HG02884 (cell line): ENCODE measurements around the gene SATB1.
"Not testable (repeated sequence)": the region's sequence is repeated elsewhere in the genome, so short reads cannot be mapped to it uniquely, and the experiment has no call there.

Experiments
- ATAC-seq: cut with Tn5 transposase; IDR thresholded peaks from one replicate; pipeline ENCODE4 v1.9.1; 2021; ENCODE audit warnings: mild to moderate bottlenecking, moderate library complexity; ENCODE audit not compliant: unreplicated experiment

SATB1 gene

GRCh38 chr3:18355832-18356231 is 69.3 kb downstream of the SATB1 start:
- ATAC-seq = no peak

- ATAC-seq = no peak
These were observed 70.4 kb downstream of the SATB1 start for GRCh38 chr3:18354701-18355100.

GRCh38 chr3:18351823-18352744 is 73.1 kb downstream of the SATB1 start:
- no peak for ATAC-seq

- ATAC-seq = no peak
These were observed 74.0 kb downstream of the SATB1 start for GRCh38 chr3:18351069-18351628.

GRCh38 chr3:18349197-18349798 is 75.8 kb downstream of the SATB1 start:
- ATAC-seq = no peak

GRCh38 chr3:18346097-18346496 is 79.0 kb downstream of the SATB1 start:
- no peak for ATAC-seq

- no peak for ATAC-seq
These were observed 80.1 kb downstream of the SATB1 start for GRCh38 chr3:18345015-18345367.

- no peak for ATAC-seq
These were observed 80.7 kb downstream of the SATB1 start for GRCh38 chr3:18344306-18345014.

- ATAC-seq = no peak
These were observed 81.3 kb downstream of the SATB1 start for GRCh38 chr3:18343809-18344208.

- ATAC-seq = no peak
These were observed 86.2 kb downstream of the SATB1 start for GRCh38 chr3:18338827-18339514.

- ATAC-seq = no peak
These were observed 87.9 kb downstream of the SATB1 start for GRCh38 chr3:18337231-18337630.

GRCh38 chr3:18334837-18335601 is 90.1 kb downstream of the SATB1 start:
- no peak for ATAC-seq

GRCh38 chr3:18330772-18331441 is 94.2 kb downstream of the SATB1 start:
- ATAC-seq = not testable (repeated sequence)

GRCh38 chr3:18308096-18308650 is 117.0 kb downstream of the SATB1 start:
- no peak for ATAC-seq

GRCh38 chr3:18307529-18307928 is 117.6 kb downstream of the SATB1 start:
- ATAC-seq = no peak

GRCh38 chr3:18302517-18302916 is 122.6 kb downstream of the SATB1 start:
- ATAC-seq = no peak

- ATAC-seq = no peak
These were observed 123.4 kb downstream of the SATB1 start for GRCh38 chr3:18301781-18302180.

GRCh38 chr3:18300916-18301315 is 124.2 kb downstream of the SATB1 start:
- no peak for ATAC-seq

- ATAC-seq = no peak
These were observed 128.0 kb downstream of the SATB1 start for GRCh38 chr3:18297126-18297525.
